Stomach (tissue), 9 donors: ENCODE data around the gene PI16. TPM values are rescaled to one million over a fixed set of nuclear protein-coding genes. Genes with fewer than 3 reads are reported as not detected.
A peak's percentile ranks its signal among the peaks of the same experiment; 100 is the strongest.

ENCODE experiments used
- DNase-seq, 2 donors: peaks; one replicate each; pipeline versions ENCODE4 v3.0.0 to v3.0.0-alpha.2; 2013 to 2019
- H3K27ac ChIP-seq, 5 donors: fragments of 200-600 bp in 4 of 5; sonication (generic) in 4 of 5; one replicate each; pipeline ENCODE4 v1.5.1; 2013 to 2019; ENCODE audit warnings: mild to moderate bottlenecking in 1 of 5, moderate library complexity in 1 of 5
- H3K27me3 ChIP-seq, 3 donors: fragments of 200-600 bp; sonication (generic); one replicate each; pipeline ENCODE4 v1.5.1; 2017 to 2019; ENCODE audit warnings: mixed run types in 1 of 3
- H3K36me3 ChIP-seq, 4 donors: fragments of 200-600 bp; sonication (generic); 1 replicate in 3 of 4; 2 replicates in 1 of 4; pipeline ENCODE4 v1.5.1; 2016 to 2019
- H3K4me1 ChIP-seq, 4 donors: fragments of 200-600 bp; sonication (generic); one replicate each; pipeline ENCODE4 v1.5.1; 2016 to 2019
- H3K4me3 ChIP-seq, 4 donors: fragments of 200-600 bp; sonication (generic) in 3 of 4; one replicate each; pipeline ENCODE4 v1.5.1; 2016 to 2019; ENCODE audit warnings: mild to moderate bottlenecking in 1 of 4
- H3K9me3 ChIP-seq, 4 donors: fragments of 200-600 bp; sonication (generic); one replicate each; pipeline ENCODE4 v1.5.1; 2016 to 2019
- CTCF ChIP-seq, 7 experiments: fragments of 450-650 bp in 4 of 7; fragments of 200-600 bp in 3 of 7; sonication (generic) in 3 of 7; IDR thresholded peaks; one replicate each; pipeline ENCODE4 v1.5.1; 2016 to 2019; ENCODE audit warnings: antibody characterized with exemption in 7 of 7, control low read depth in 2 of 7, mild to moderate bottlenecking in 1 of 7
- EP300 ChIP-seq: sonication (generic); formaldehyde crosslinking; IDR thresholded peaks from one replicate; pipeline ENCODE4 v1.6.1; 2017; ENCODE audit warnings: antibody characterized with exemption
- POLR2A ChIP-seq, 4 donors: fragments of 450-650 bp; IDR thresholded peaks; one replicate each; pipeline ENCODE4 v1.6.1; 2016; ENCODE audit warnings: antibody characterized with exemption in 4 of 4, control low read depth in 2 of 4, mild to moderate bottlenecking in 1 of 4, moderate library complexity in 1 of 4
- POLR2AphosphoS5 ChIP-seq, 3 donors: sonication (generic); formaldehyde crosslinking; IDR thresholded peaks; one replicate each; pipeline ENCODE4 v1.6.1; 2016; ENCODE audit warnings: antibody characterized with exemption in 3 of 3
- WGBS, 5 donors: extraction: QIAGEN DNeasy Blood & Tissue Kit in 3 of 5; methylation state at CpG; one replicate each; pipeline versions ENCODE4 v1.1.5 to v1.1.7; 2013 to 2018; 5-methylcytosine and 5-hydroxymethylcytosine counted together
- intact Hi-C: fragments of 100-400 bp; cut with DNase I; formaldehyde crosslinking; loops from one replicate; pipeline ENCODE4 v1.15.1; 2023; ENCODE audit warnings: low total_unique reads
- polyA plus RNA-seq, 3 donors: library from polyadenylated mRNA; stranded (reverse); fragments of 200-250 nt; gene quantifications; one replicate each; pipeline ENCODE4 v1.2.3, GENCODE V29; 2013
- total RNA-seq, 5 donors: library from RNA; depleted of rRNA; stranded (reverse); fragments of >200 nt; gene quantifications; one replicate each; pipeline versions ENCODE4 v1.1.0 to v1.2.3, GENCODE V29; 2014 to 2016
- donor health status: healthy with polysubstance abuse.
- donor health status: Bipolar disorder and iron deficiency.
- donor health status: healthy.

PI16 gene
- total and polyA plus RNA-seq, 8 donors = 1.2 to 21.3 (median 3.0) TPM; not detected in 2

DNA sequence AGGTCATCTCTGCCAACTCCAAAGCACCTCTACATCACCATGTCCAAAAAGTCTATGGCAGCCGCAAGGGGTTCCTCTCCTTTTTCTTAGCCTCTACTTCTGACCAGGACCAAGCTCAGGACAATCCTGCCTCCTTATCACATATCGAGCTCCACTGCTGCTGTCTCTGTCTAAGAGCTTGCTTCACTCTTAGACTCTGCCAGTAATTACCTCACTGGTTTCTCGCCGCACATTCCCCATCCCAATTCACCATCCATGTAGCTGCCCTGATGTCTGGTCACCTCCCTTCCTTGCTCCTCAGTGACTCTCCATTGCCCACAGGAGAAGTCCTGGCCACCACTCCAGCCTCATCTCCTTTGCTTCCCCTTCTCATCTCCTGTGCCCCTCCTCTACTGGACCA, 24.1 kb upstream of the PI16 start:
- TF ChIP-seq CTCF (IDR thresholded peaks at IDR 0.05) = no peak
- no peak for TF ChIP-seq POLR2AphosphoS5 (IDR thresholded peaks at IDR 0.05)
- no peak for TF ChIP-seq EP300
- no peak for TF ChIP-seq POLR2A (IDR thresholded peaks at IDR 0.05)
- H3K36me3 ChIP-seq = peaks cover 3 to 8% (median 5%) of the 10 kb centered on the region in 4 donors
- H3K9me3 ChIP-seq = no peaks in the 10 kb centered on the region
- H3K27me3 ChIP-seq = no peaks in the 10 kb centered on the region
- intact Hi-C loops = no loop called here
- no peak for DNase-seq
- 89 to 96% (median 93%) methylated on average over 4 of the region's 4 CpGs for whole genome bisulfite sequencing, 5 donors
- peaks cover 9 to 30% (median 19%) of the 10 kb centered on the region in 4 donors for H3K4me1 ChIP-seq
- peak overlapping the region in 1 of 5 donors; percentile 11 for H3K27ac ChIP-seq
- no peak overlapping the region for H3K4me3 ChIP-seq

DNA sequence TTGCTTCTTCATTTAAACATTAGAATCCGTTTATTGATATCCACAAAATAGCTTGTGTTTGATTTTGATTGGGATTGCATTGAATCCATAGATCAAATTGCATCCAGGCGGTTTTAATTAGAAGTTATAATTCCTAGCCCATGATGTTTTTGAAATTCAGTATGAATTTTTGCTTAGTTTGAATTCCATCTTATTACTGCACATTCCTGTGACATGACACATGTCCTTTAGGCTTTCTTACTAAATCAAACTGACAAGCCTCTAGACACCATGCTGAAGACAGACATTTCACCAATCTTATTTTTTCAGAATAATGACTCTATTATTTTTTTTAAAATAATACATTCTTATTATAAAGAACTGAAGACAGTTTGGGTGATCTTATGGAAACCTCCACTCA, 21.4 kb upstream of the PI16 start:
- Histone ChIP-seq H3K9me3 (no peaks in the 10 kb centered on the region), H3K4me3 (no peak overlapping the region), H3K4me1 (peaks cover 0 to 14% (median 8%) of the 10 kb centered on the region in 4 donors), H3K27ac (no peak overlapping the region), H3K27me3 (no peaks in the 10 kb centered on the region), H3K36me3 (no peaks in the 10 kb centered on the region)
- WGBS, 5 donors = 81 to 95% (median 93%) methylated on average over 2 of the region's 2 CpGs
- no peak for DNase-seq
- intact Hi-C loops = no loop called here
- TF ChIP-seq CTCF (IDR thresholded peaks at IDR 0.05) = no peak
- no peak for TF ChIP-seq EP300
- no peak for TF ChIP-seq POLR2A (IDR thresholded peaks at IDR 0.05)

- DNase-seq = no peak
- WGBS, 5 donors = 86 to 98% (median 95%) methylated on average over 4 of the region's 4 CpGs
- Histone ChIP-seq H3K27me3 (no peaks in the 10 kb centered on the region), H3K9me3 (no peaks in the 10 kb centered on the region), H3K4me3 (no peak overlapping the region), H3K36me3 (no peaks in the 10 kb centered on the region), H3K4me1 (peaks cover 0 to 10% (median 4%) of the 10 kb centered on the region in 4 donors), H3K27ac (no peak overlapping the region)
- intact Hi-C loops = no loop called here
- TF ChIP-seq CTCF (IDR thresholded peaks at IDR 0.05) (no peak), POLR2A (IDR thresholded peaks at IDR 0.05) (no peak), POLR2AphosphoS5 (IDR thresholded peaks at IDR 0.05) (no peak), EP300 (no peak)
These were observed 21.0 kb upstream of the PI16 start for GRCh38 chr6:36933519-36933918.

- H3K9me3 ChIP-seq = no peaks in the 10 kb centered on the region
- no peak for TF ChIP-seq EP300
- no peak for TF ChIP-seq POLR2A (IDR thresholded peaks at IDR 0.05)
- no peak for TF ChIP-seq CTCF (IDR thresholded peaks at IDR 0.05)
- no peak for TF ChIP-seq POLR2AphosphoS5 (IDR thresholded peaks at IDR 0.05)
- peaks cover 0 to 6% (median 0%) of the 10 kb centered on the region in 3 donors for H3K27me3 ChIP-seq
- no peak overlapping the region for H3K4me3 ChIP-seq
- 83 to 89% (median 84%) methylated on average over 7 of the region's 7 CpGs for WGBS, 5 donors
- DNase-seq = no peak
- H3K27ac ChIP-seq = no peak overlapping the region
- H3K4me1 ChIP-seq = no peaks in the 10 kb centered on the region
- intact Hi-C loops = no loop called here
- H3K36me3 ChIP-seq = no peaks in the 10 kb centered on the region
These were observed 19.6 kb upstream of the PI16 start for GRCh38 chr6:36934901-36935300.
